ENCODE data around the gene CCDC88A.

Gene CCDC88A

GRCh38 chr2:55405116-55405515 lies 14.5 kb downstream of the CCDC88A start:
- CTCF ChIA-PET = no interaction called here
- Histone ChIP-seq H3K36me3 (ENCODE audit: control insufficient read depth in 2 of 2, insufficient read depth in 1 of 2, low read length in 2 of 2) (peaks cover 7 to 11% of the 10 kb centered on the region in 2 experiments), H3K4me1 (ENCODE audit: control insufficient read depth, insufficient read depth, low read length) (no peaks in the 10 kb centered on the region), H3K9me3 (ENCODE audit: control insufficient read depth, insufficient read depth, low read depth, low read length) (no peaks in the 10 kb centered on the region), H3K27ac (ENCODE audit: extremely low read depth, low read depth, low read length) (no peak overlapping the region), H3K4me3 (ENCODE audit: low read depth, low read length) (no peak overlapping the region)
- no peak for TF ChIP-seq ZNF221 (tag by site-specific recombination; IDR thresholded peaks at IDR 0.05; ENCODE audit: borderline replicate concordance)
- POLR2A ChIA-PET = no interaction called here

- no peak for TF ChIP-seq PRDM10 (tag by site-specific recombination; IDR thresholded peaks at IDR 0.05)
- TF ChIP-seq ZNF510 (tag by site-specific recombination; IDR thresholded peaks at IDR 0.05; ENCODE audit: insufficient replicate concordance) = no peak
- TF ChIP-seq ZNF37A (tag by site-specific recombination; IDR thresholded peaks at IDR 0.05) = no peak
- no peak for TF ChIP-seq ZNF292 (tag by site-specific recombination; IDR thresholded peaks at IDR 0.05; ENCODE audit: borderline replicate concordance, low read depth)
- no peak for TF ChIP-seq MYNN (tag by site-specific recombination; IDR thresholded peaks at IDR 0.05; ENCODE audit: borderline replicate concordance)
- no peak for TF ChIP-seq SP7 (tag by site-specific recombination; IDR thresholded peaks at IDR 0.05)
- TF ChIP-seq KLF17 (tag by site-specific recombination; IDR thresholded peaks at IDR 0.05) = no peak
- TF ChIP-seq ZFP3 (tag by site-specific recombination; IDR thresholded peaks at IDR 0.05; ENCODE audit: low read depth) = no peak
- no peak for TF ChIP-seq ZNF169 (tag by site-specific recombination; IDR thresholded peaks at IDR 0.05)
- no peak for TF ChIP-seq GFI1B (tag by site-specific recombination; IDR thresholded peaks at IDR 0.05)
- no peak for TF ChIP-seq ZBTB20 (tag by site-specific recombination; IDR thresholded peaks at IDR 0.05)
- no peak for TF ChIP-seq ZNF274 (IDR thresholded peaks at IDR 0.05; ENCODE audit: low read length)
- TF ChIP-seq ZNF274 (tag by site-specific recombination; IDR thresholded peaks at IDR 0.05; ENCODE audit: borderline replicate concordance) = no peak
- CTCF ChIA-PET = no interaction called here
- H3K9me3 ChIP-seq (ENCODE audit: control insufficient read depth, insufficient read depth, low read depth, low read length) = no peaks in the 10 kb centered on the region
- POLR2A ChIA-PET = no interaction called here
- H3K36me3 ChIP-seq (ENCODE audit: control insufficient read depth in 2 of 2, insufficient read depth in 1 of 2, low read length in 2 of 2) = peaks cover 7 to 11% of the 10 kb centered on the region in 2 experiments
- H3K4me3 ChIP-seq (ENCODE audit: low read depth, low read length) = no peak overlapping the region
- H3K27ac ChIP-seq (ENCODE audit: extremely low read depth, low read depth, low read length) = no peak overlapping the region
- H3K4me1 ChIP-seq (ENCODE audit: control insufficient read depth, insufficient read depth, low read length) = no peaks in the 10 kb centered on the region
These were observed 16.2 kb downstream of the CCDC88A start for GRCh38 chr2:55403256-55403998.

- CTCF ChIA-PET = interaction anchor here (0.6 kb wide), 1 partner anchor 933 kb away, joined by 3 read pairs; no protein-coding TSS in a partner anchor
- Histone ChIP-seq H3K36me3 (ENCODE audit: control insufficient read depth in 2 of 2, insufficient read depth in 1 of 2, low read length in 2 of 2) (peaks cover 7 to 11% of the 10 kb centered on the region in 2 experiments), H3K4me1 (ENCODE audit: control insufficient read depth, insufficient read depth, low read length) (no peaks in the 10 kb centered on the region), H3K9me3 (ENCODE audit: control insufficient read depth, insufficient read depth, low read depth, low read length) (no peaks in the 10 kb centered on the region), H3K4me3 (ENCODE audit: low read depth, low read length) (no peak overlapping the region), H3K27ac (ENCODE audit: extremely low read depth, low read depth, low read length) (no peak overlapping the region)
- TF ChIP-seq SALL2 (tag by site-specific recombination; IDR thresholded peaks at IDR 0.05; ENCODE audit: borderline replicate concordance) = no peak
- TF ChIP-seq KLF16 (tag by site-specific recombination; IDR thresholded peaks at IDR 0.05) = no peak
- no peak for TF ChIP-seq ZNF404 (tag by site-specific recombination; IDR thresholded peaks at IDR 0.05)
- POLR2A ChIA-PET = no interaction called here
These were observed 18.5 kb downstream of the CCDC88A start for GRCh38 chr2:55401124-55401523.

All from HEK293 (cell line).